ENCODE results near the gene PRDM10.

- TF ChIP-seq REST (IDR thresholded peaks at IDR 0.05; ENCODE audit: insufficient read depth in 1 of 2, low read depth in 2 of 2, low read length in 2 of 2) = no peak
- TF ChIP-seq POLR2AphosphoS5 (IDR thresholded peaks at IDR 0.05; ENCODE audit: low read depth, low read length) = no peak
Observed at GRCh38 chr11:129861702-129862522, 140.7 kb downstream of the PRDM10 start.
